Kidney (tissue), 14 donors: ENCODE results near the gene TRAF3. TPM values are rescaled to one million over a fixed set of nuclear protein-coding genes. Genes with fewer than 3 reads are reported as not detected.

Experiments
- DNase-seq, 5 donors: peaks; one replicate each; pipeline ENCODE4 v3.0.0-alpha.2; 2013 to 2020
- FAIRE-seq: peaks from 2 replicates; lab custom pipeline; 2012; peaks lifted over from hg19 to GRCh38; lab: Jason Lieb, UNC
- H3K27ac ChIP-seq, 2 donors: one replicate each; pipeline ENCODE4 v1.7.0; 2013; ENCODE audit warnings: low read depth in 2 of 2, low read length in 2 of 2, inconsistent platforms in 1 of 2
- H3K27me3 ChIP-seq: one replicate; pipeline ENCODE4 v1.7.1; 2013; ENCODE audit warnings: low read length, inconsistent platforms; ENCODE audit not compliant: control insufficient read depth, insufficient read depth
- H3K36me3 ChIP-seq, 3 donors: one replicate each; pipeline versions ENCODE4 v1.7.0 to v1.7.1; 2013; ENCODE audit warnings: low read length in 3 of 3, control low read depth in 1 of 3, inconsistent platforms in 1 of 3; ENCODE audit not compliant: insufficient read depth in 3 of 3, control insufficient read depth in 2 of 3
- H3K4me1 ChIP-seq, 3 donors: one replicate each; pipeline versions ENCODE4 v1.7.0 to v1.7.1; 2013; ENCODE audit warnings: low read length in 3 of 3, inconsistent platforms in 1 of 3, low read depth in 1 of 3; ENCODE audit not compliant: control insufficient read depth in 2 of 3, insufficient read depth in 2 of 3
- H3K4me3 ChIP-seq, 3 donors: one replicate each; pipeline versions ENCODE4 v1.7.0 to v1.8.1; 2013; ENCODE audit warnings: low read length in 3 of 3, control low read depth in 1 of 3, inconsistent platforms in 1 of 3
- H3K9ac ChIP-seq, 3 donors: one replicate each; pipeline versions ENCODE4 v1.7.0 to v1.7.1; 2013; ENCODE audit warnings: low read length in 3 of 3, control low read depth in 1 of 3, inconsistent platforms in 1 of 3
- H3K9me3 ChIP-seq, 3 donors: one replicate each; pipeline versions ENCODE4 v1.7.0 to v1.7.1; 2013; ENCODE audit warnings: low read length in 3 of 3, control low read depth in 1 of 3, inconsistent platforms in 1 of 3; ENCODE audit not compliant: control insufficient read depth in 2 of 3, insufficient read depth in 1 of 3
- CTCF ChIP-seq: IDR thresholded peaks from 3 replicates; pipeline ENCODE4 v1.5.1; 2012; ENCODE audit warnings: mild to moderate bottlenecking, moderate library complexity, borderline replicate concordance; ENCODE audit not compliant: insufficient read depth; ENCODE audit errors: extremely low read depth
- intact Hi-C: fragments of 100-400 bp; cut with DNase I; formaldehyde crosslinking; loops from one replicate; pipeline ENCODE4 v1.11.1; 2022
- polyA plus RNA-seq: library from polyadenylated mRNA; stranded (reverse); fragments of 350-450 nt; fragmentation: Illumina TruSeq; extraction: RNeasy Lipid Tissue Mini Kit (QIAGEN cat#74804); gene quantifications from one replicate; pipeline ENCODE4 v1.2.3, GENCODE V29; 2014; ENCODE audit warnings: low read depth, low replicate concordance; ENCODE audit not compliant: insufficient read depth
- total RNA-seq: library from RNA; stranded (reverse); fragmentation: NEBNext Ultra II Directional; extraction: Animal tissue kit (Norgen Biotek cat#: 25700); gene quantifications from one replicate; pipeline ENCODE4 v1.2.1, GENCODE V29; 2021
- donor health status: control.
- donor health status: control.
- donor health status: control.
- donor health status: control.
- donor health status: control.
- donor health status: DM: yes; HTN: yes; CAD: no.
- donor health status: Normal renal cell carcinoma (clear cell type).

Gene TRAF3
- total and polyA plus RNA-seq, 2 donors from 2014 or later, result 5.2 to 35.4 TPM

- Histone ChIP-seq H3K4me1 (no peaks in the 10 kb centered on the region), H3K9ac (no peak overlapping the region), H3K27me3 (no peaks in the 10 kb centered on the region), H3K36me3 (no peaks in the 10 kb centered on the region), H3K27ac (no peak overlapping the region), H3K4me3 (no peak overlapping the region), H3K9me3 (no peaks in the 10 kb centered on the region)
- DNase-seq (no peak), FAIRE-seq (no peak)
- intact Hi-C loops, result no loop called here
- no peak for TF ChIP-seq CTCF
Measured at GRCh38 chr14:102737402-102738372, 39.6 kb upstream of the TRAF3 start.

- Histone ChIP-seq H3K27ac (no peak overlapping the region), H3K4me1 (no peaks in the 10 kb centered on the region), H3K36me3 (no peaks in the 10 kb centered on the region), H3K9me3 (no peaks in the 10 kb centered on the region), H3K9ac (no peak overlapping the region), H3K4me3 (no peak overlapping the region), H3K27me3 (no peaks in the 10 kb centered on the region)
- DNase-seq (no peak), FAIRE-seq (no peak)
- no peak for TF ChIP-seq CTCF
- intact Hi-C loops, result no loop called here
Measured at GRCh38 chr14:102738373-102739189, 38.7 kb upstream of the TRAF3 start.

GRCh38 chr14:102739190-102739469, 38.1 kb upstream of the TRAF3 start:
- H3K4me1 ChIP-seq, result no peaks in the 10 kb centered on the region
- DNase-seq, result no peak
- TF ChIP-seq CTCF, result no peak
- FAIRE-seq, result no peak
- no peaks in the 10 kb centered on the region for H3K9me3 ChIP-seq
- no peaks in the 10 kb centered on the region for H3K27me3 ChIP-seq
- intact Hi-C loops, result no loop called here
- H3K4me3 ChIP-seq, result no peak overlapping the region
- no peak overlapping the region for H3K9ac ChIP-seq
- no peak overlapping the region for H3K27ac ChIP-seq
- H3K36me3 ChIP-seq, result no peaks in the 10 kb centered on the region
